HCEC 1CT (cell line): ENCODE results near the gene RFX1.

Source experiments
- DNase-seq: peaks from one replicate; pipeline ENCODE4 v3.0.0-alpha.2; 2017

Gene RFX1

GRCh38 chr19:13960863-13961784 lies 45.0 kb downstream of the RFX1 start:
- no peak for DNase-seq

- no peak for DNase-seq
Observed at GRCh38 chr19:13959962-13960862, 45.9 kb downstream of the RFX1 start.

GRCh38 chr19:13959141-13959961 lies 46.8 kb downstream of the RFX1 start:
- no peak for DNase-seq

GRCh38 chr19:13958043-13958442 lies 48.1 kb downstream of the RFX1 start:
- DNase-seq = no peak

GRCh38 chr19:13957051-13957450 lies 49.1 kb downstream of the RFX1 start:
- DNase-seq = no peak

- DNase-seq = no peak
Observed at GRCh38 chr19:13956365-13956744, 49.8 kb downstream of the RFX1 start.

GRCh38 chr19:13955662-13956364 lies 50.3 kb downstream of the RFX1 start:
- DNase-seq = no peak

GRCh38 chr19:13954185-13954584 lies 51.9 kb downstream of the RFX1 start:
- no peak for DNase-seq

GRCh38 chr19:13952931-13953531 lies 53.1 kb downstream of the RFX1 start:
- peak; percentile 55 for DNase-seq

- peak; percentile 99 for DNase-seq
Observed at GRCh38 chr19:13952154-13952930, 53.8 kb downstream of the RFX1 start, which contains the start of gene DCAF15. Gene DCAF15, plus strand, starts transcription at chr19:13952509. Its CDS starts 4 bp downstream, at chr19:13952513.

GRCh38 chr19:13951799-13952153 lies 54.3 kb downstream of the RFX1 start:
- DNase-seq = no peak

GRCh38 chr19:13951043-13951442 lies 55.1 kb downstream of the RFX1 start:
- DNase-seq = no peak

- no peak for DNase-seq
Observed at GRCh38 chr19:13946414-13946813, 59.7 kb downstream of the RFX1 start.

- DNase-seq = no peak
Observed at GRCh38 chr19:13942023-13942684, 64.0 kb downstream of the RFX1 start.

GRCh38 chr19:13938301-13939064 lies 67.6 kb downstream of the RFX1 start, which contains the start of gene PODNL1:
Gene PODNL1, minus strand, starts transcription at chr19:13938417. Its CDS starts 236 bp downstream, at chr19:13938181.
- peak; percentile 62 for DNase-seq

GRCh38 chr19:13937479-13938300 lies 68.4 kb downstream of the RFX1 start:
- DNase-seq = no peak

GRCh38 chr19:13935765-13936510 lies 70.2 kb downstream of the RFX1 start:
- DNase-seq = no peak

- no peak for DNase-seq
Observed at GRCh38 chr19:13934785-13935109, 71.4 kb downstream of the RFX1 start.
